IPS-20b (cell line): ENCODE results near the gene ARFGEF2.
A peak's percentile ranks its signal among the peaks of the same experiment; 100 is the strongest.

Experiments
- H3K27ac ChIP-seq: one replicate; pipeline ENCODE4 v1.5.1; 2013; ENCODE audit warnings: low read length
- H3K27me3 ChIP-seq: 2 replicates; pipeline ENCODE4 v1.6.1; 2013; ENCODE audit warnings: mild to moderate bottlenecking, low read length, inconsistent platforms; ENCODE audit not compliant: insufficient read depth
- H3K36me3 ChIP-seq: 2 replicates; pipeline ENCODE4 v1.6.1; 2013; ENCODE audit warnings: low read depth, mild to moderate bottlenecking, inconsistent platforms, low read length, moderate library complexity; ENCODE audit not compliant: insufficient read depth
- H3K4me1 ChIP-seq: 2 replicates; pipeline ENCODE4 v1.6.1; 2013; ENCODE audit warnings: mild to moderate bottlenecking, control low read depth, inconsistent platforms, low read length, moderate library complexity; ENCODE audit not compliant: insufficient read depth
- H3K4me3 ChIP-seq: 2 replicates; pipeline ENCODE4 v1.5.1; 2013; ENCODE audit warnings: mild to moderate bottlenecking, low read length, inconsistent platforms
- H3K9ac ChIP-seq: 2 replicates; pipeline ENCODE4 v1.6.1; 2013; ENCODE audit warnings: low read depth, mild to moderate bottlenecking, inconsistent platforms, low read length, moderate library complexity
- H3K9me3 ChIP-seq: 2 replicates; pipeline ENCODE4 v1.6.1; 2013; ENCODE audit warnings: mild to moderate bottlenecking, low read depth, low read length, inconsistent platforms; ENCODE audit not compliant: insufficient read depth

The ARFGEF2 gene

DNA sequence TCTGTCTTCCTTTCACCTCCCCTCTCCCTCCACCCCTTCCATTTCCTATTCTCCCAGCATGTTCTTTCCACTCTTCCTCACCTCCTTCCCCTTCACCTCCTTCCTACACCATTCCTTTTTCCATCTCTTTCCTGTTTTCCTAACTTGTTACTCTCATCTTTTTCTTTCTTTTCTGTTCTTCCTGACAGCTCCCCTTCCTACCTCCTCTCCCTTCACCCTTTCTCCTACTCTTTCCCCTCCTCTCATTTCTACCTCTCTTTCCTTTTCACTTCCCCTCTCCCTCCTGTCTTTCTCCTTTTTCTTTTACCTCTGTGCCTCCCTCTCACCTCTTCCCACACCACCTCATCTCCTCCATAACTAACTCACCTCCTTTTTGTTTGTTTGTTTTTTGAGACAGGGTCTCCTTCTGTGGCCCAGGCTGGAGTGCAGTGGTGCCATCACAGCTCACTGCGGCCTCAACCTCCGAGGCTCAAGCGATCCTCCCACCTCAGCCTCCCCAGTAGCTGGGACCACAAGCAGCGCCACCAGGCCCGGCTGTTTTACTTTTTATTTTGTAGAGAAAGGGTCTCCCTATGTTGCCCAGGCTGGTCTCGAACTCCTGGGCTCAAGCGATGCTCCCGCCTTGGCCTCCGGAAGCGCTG is 864 bp upstream of the ARFGEF2 start:
- Histone ChIP-seq H3K27ac (no peak overlapping the region), H3K4me3 (peak overlapping the region; percentile 94), H3K4me1 (peaks cover 6% of the 10 kb centered on the region; the same call in 1 of the 2 replicates), H3K9me3 (no peaks in the 10 kb centered on the region), H3K9ac (peak overlapping the region; percentile 90; the same call in 1 of the 2 replicates), H3K27me3 (no peaks in the 10 kb centered on the region), H3K36me3 (no peaks in the 10 kb centered on the region)

DNA sequence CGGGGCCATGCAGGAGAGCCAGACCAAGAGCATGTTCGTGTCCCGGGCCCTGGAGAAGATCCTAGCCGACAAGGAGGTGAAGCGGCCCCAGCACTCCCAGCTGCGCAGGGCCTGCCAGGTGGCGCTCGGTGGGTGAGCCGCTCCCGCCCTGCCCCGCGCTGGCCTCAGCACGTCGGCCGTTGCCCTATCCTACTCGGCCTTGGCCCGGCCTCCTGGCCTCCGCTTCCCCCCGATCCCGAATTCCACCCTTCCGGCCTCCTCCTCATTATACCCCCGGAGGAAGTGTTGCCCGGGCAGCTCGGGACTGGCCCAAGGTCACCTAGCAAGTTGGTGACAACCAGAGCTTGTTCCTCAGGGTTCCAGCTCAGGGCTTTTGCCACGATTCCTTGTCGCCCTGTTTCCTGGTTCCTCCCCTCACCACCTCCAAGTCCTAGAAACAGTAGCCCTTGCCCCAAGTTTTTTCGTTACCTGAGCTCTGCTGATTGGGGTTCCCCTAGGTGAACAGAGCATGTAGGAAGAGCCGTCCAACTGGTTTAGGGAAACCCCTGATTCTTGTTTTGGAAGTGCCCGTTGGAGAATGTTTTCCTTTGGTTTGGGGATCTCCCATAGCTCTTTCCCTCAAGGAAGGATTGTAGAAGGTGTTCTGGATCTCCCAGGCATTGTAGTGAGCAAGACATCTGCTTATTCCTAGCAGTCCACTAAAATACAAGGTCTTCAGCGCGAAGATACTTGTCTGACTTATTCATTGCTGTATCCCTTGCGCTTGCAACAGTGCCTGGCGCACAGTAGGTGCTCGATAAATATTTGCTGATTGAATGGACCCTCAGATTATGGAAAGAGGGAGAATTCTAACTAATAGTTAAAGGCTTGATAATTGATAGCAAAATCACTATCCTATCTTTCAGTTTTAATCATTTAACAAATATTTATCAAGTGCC is 641 bp downstream of the ARFGEF2 start:
- Histone ChIP-seq H3K27ac (peak overlapping the region; percentile 66), H3K27me3 (no peaks in the 10 kb centered on the region), H3K36me3 (no peaks in the 10 kb centered on the region), H3K9me3 (no peaks in the 10 kb centered on the region), H3K4me3 (peak overlapping the region; percentile 94), H3K9ac (peak overlapping the region; percentile 90), H3K4me1 (peaks cover 6% of the 10 kb centered on the region; the same call in 1 of the 2 replicates)

DNA sequence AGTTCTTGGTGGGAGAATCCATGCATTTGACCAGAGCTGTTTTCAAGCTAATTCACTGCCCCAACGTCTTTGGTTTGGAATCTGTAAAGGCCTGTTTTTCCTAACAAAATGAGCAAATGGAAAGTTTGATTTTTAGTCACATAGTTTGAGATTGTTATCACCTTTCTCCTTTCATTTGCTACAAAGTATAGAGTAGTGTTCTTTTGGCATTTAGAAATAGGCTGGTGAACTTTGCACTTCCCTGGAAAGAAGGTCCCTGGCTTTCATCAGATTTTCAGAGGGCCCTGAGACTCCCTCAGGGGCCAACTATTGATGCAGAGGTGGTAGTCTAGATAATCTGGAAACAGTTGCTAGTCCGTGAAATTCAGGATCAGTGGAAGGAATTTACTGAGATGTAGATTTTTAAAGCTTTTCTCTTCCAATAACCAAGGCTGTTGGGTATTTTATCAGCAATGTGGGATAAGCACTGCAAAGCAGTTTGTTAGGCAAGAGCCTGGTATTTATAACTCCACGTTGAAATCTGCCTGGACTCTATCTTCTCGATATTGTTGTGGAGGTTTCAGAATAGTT is 1.7 kb downstream of the ARFGEF2 start:
- Histone ChIP-seq H3K36me3 (no peaks in the 10 kb centered on the region), H3K4me3 (peak overlapping the region; percentile 94; the same call in 1 of the 2 replicates), H3K9ac (peak overlapping the region; percentile 90; the same call in 1 of the 2 replicates), H3K4me1 (peaks cover 6% of the 10 kb centered on the region; the same call in 1 of the 2 replicates), H3K9me3 (no peaks in the 10 kb centered on the region), H3K27me3 (no peaks in the 10 kb centered on the region), H3K27ac (no peak overlapping the region)

DNA sequence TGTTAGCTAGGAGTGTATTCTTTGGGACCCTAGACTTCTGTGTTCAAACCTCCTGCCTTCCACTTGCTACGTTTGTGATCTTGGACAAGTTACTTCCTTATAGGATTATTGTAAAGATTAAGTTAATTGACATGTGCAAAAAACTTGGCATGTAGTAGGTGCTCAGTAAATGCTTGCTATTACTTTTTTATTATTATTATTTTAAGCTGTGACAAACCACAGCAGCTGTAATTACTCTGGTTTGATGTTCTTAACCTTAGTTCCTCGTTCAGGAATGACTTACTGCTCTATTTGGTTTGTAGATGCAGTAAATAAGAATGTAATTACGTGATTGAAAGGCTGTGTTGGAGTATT is 3.2 kb downstream of the ARFGEF2 start:
- no peak overlapping the region for H3K9ac ChIP-seq
- no peak overlapping the region for H3K27ac ChIP-seq
- peaks cover 6% of the 10 kb centered on the region; the same call in 1 of the 2 replicates for H3K4me1 ChIP-seq
- no peaks in the 10 kb centered on the region for H3K36me3 ChIP-seq
- H3K4me3 ChIP-seq, result no peak overlapping the region
- H3K9me3 ChIP-seq, result no peaks in the 10 kb centered on the region
- no peaks in the 10 kb centered on the region for H3K27me3 ChIP-seq

DNA sequence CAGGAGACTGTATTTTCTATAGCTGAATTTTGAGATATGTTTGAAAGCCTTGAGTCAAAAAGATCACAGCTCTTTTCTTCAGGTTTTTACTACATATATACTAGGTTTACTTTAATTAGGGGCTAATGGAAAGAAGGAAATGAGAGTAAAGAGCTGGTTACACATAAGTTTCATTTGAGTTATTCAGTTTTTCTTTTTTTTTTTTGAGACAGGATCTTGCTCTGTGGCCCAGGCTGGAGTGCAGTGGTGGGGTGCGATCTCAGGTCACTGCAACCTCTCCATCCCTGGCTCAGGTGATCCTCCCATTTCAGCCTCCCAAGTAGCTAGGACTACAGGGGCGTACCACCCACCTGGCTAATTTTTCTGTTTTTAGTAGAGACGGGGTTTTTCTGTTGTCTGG is 4.8 kb downstream of the ARFGEF2 start:
- Histone ChIP-seq H3K9me3 (no peaks in the 10 kb centered on the region), H3K27ac (no peak overlapping the region), H3K27me3 (no peaks in the 10 kb centered on the region), H3K4me1 (peaks cover 6% of the 10 kb centered on the region; the same call in 1 of the 2 replicates), H3K4me3 (no peak overlapping the region), H3K9ac (no peak overlapping the region), H3K36me3 (no peaks in the 10 kb centered on the region)

DNA sequence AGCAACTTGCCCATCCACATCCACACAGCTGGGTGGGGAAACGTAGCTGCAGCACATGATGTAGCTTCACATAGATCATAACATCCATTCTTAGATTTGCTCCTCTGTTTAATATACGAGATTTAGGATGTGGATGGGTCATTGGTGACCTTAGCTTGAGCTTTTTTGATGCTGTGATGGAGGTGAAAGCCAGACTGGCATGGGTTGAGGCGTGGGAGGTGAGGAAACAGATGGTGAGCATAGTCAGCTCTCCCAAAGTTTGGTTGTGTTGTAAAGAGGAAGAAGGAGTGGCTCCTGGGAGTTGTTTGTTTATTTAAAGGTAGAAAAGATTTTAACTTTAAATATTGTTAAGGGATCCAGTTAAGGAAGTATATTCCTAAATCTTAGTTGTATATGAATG is 5.3 kb downstream of the ARFGEF2 start:
- H3K4me3 ChIP-seq, result no peak overlapping the region
- no peaks in the 10 kb centered on the region for H3K9me3 ChIP-seq
- peaks cover 6% of the 10 kb centered on the region; the same call in 1 of the 2 replicates for H3K4me1 ChIP-seq
- H3K9ac ChIP-seq, result no peak overlapping the region
- H3K27ac ChIP-seq, result no peak overlapping the region
- H3K36me3 ChIP-seq, result no peaks in the 10 kb centered on the region
- H3K27me3 ChIP-seq, result no peaks in the 10 kb centered on the region

DNA sequence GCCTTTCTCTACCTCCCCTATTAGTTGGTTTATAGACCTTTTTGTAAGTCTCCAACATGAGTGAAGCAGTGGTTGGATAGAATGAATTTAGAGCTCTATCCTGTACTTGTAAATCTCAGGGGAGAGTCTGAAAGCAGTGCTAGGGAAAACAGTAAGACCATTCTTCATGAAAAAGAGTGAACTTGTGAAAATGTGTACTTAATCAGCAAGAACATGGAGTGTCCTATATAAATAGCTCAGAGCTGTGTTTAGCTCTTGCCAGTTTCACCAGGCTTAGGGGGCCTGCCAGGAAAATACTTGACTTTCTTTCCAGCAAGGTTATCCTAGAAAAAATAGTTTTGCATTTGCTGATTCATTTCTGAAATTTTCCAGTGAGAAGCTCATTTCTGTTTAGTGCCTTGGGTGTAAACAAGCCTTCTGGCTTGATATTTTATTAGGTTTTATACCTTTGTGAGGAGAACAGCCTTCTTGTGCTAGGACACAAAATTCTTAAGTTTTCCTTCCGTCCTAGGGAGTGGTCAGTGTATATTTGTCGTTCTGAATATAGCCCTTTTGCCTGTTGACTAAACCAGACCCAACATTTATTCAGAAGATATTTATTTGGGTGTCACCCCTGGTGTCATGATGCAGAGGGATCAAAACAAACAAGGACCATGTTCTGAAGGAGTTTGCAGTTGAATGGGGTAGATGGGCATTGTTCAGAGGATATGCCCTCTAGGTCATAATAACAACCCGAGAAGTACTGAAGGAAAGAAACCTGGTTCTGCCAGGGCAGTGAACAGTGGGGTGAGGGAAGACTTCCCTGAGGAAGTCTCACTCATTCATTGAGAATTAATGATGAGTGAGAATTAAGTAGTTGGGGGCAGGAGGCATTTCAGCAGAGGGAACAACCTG is 7.6 kb downstream of the ARFGEF2 start:
- no peaks in the 10 kb centered on the region for H3K27me3 ChIP-seq
- no peaks in the 10 kb centered on the region for H3K36me3 ChIP-seq
- no peak overlapping the region for H3K27ac ChIP-seq
- no peaks in the 10 kb centered on the region for H3K9me3 ChIP-seq
- no peak overlapping the region for H3K9ac ChIP-seq
- H3K4me1 ChIP-seq, result no peaks in the 10 kb centered on the region; the same call in 1 of the 2 replicates
- H3K4me3 ChIP-seq, result no peak overlapping the region

- Histone ChIP-seq H3K4me3 (no peak overlapping the region), H3K27ac (no peak overlapping the region), H3K36me3 (no peaks in the 10 kb centered on the region), H3K27me3 (no peaks in the 10 kb centered on the region), H3K9ac (no peak overlapping the region), H3K4me1 (no peaks in the 10 kb centered on the region; the same call in 1 of the 2 replicates), H3K9me3 (no peaks in the 10 kb centered on the region)
Measured at GRCh38 chr20:48930035-48930434, 8.5 kb downstream of the ARFGEF2 start.

- Histone ChIP-seq H3K36me3 (no peaks in the 10 kb centered on the region), H3K9me3 (no peaks in the 10 kb centered on the region), H3K9ac (no peak overlapping the region), H3K4me1 (no peaks in the 10 kb centered on the region; the same call in 1 of the 2 replicates), H3K4me3 (no peak overlapping the region), H3K27me3 (no peaks in the 10 kb centered on the region), H3K27ac (no peak overlapping the region)
Measured at GRCh38 chr20:48930878-48931277, 9.4 kb downstream of the ARFGEF2 start.

GRCh38 chr20:48931527-48932374 is 10.2 kb downstream of the ARFGEF2 start:
- H3K9me3 ChIP-seq, result no peaks in the 10 kb centered on the region
- no peak overlapping the region for H3K27ac ChIP-seq
- H3K4me1 ChIP-seq, result no peaks in the 10 kb centered on the region; the same call in 1 of the 2 replicates
- no peak overlapping the region for H3K4me3 ChIP-seq
- no peak overlapping the region for H3K9ac ChIP-seq
- no peaks in the 10 kb centered on the region for H3K36me3 ChIP-seq
- no peaks in the 10 kb centered on the region for H3K27me3 ChIP-seq
